Pancreas (tissue), 10 donors: Measurements from ENCODE around the gene RPL41. TPM values are rescaled to one million over a fixed set of nuclear protein-coding genes. Genes with fewer than 3 reads are reported as not detected.

Source experiments
- ATAC-seq, 4 donors: fragments of 200-7000 bp; cut with Tn5 transposase; one replicate each; pipeline versions ENCODE4 v1.8.0 to v1.9.1; 2020; ENCODE audit warnings: mild to moderate bottlenecking in 4 of 4, moderate library complexity in 4 of 4
- DNase-seq, 6 donors: peaks; one replicate each; pipeline ENCODE4 v3.0.0-alpha.2; 2020
- FAIRE-seq: peaks from 2 replicates; lab custom pipeline; 2012; peaks lifted over from hg19 to GRCh38; lab: Jason Lieb, UNC
- H3K27ac ChIP-seq, 4 donors: fragments of 200-600 bp; sonication (generic); 1 replicate in 3 of 4; 2 replicates in 1 of 4; pipeline versions ENCODE4 v1.5.0 to v1.8.0; 2020
- H3K27me3 ChIP-seq, 4 donors: fragments of 200-600 bp; one replicate each; pipeline ENCODE4 v1.8.0; 2021
- H3K36me3 ChIP-seq, 3 donors: fragments of 200-600 bp; sonication (generic) in 1 of 3; one replicate each; pipeline versions ENCODE4 v1.5.0 to v1.8.0; 2020 to 2021
- H3K4me1 ChIP-seq, 3 donors: fragments of 200-600 bp; one replicate each; pipeline ENCODE4 v1.8.0; 2021
- H3K4me3 ChIP-seq, 4 donors: fragments of 200-600 bp; sonication (generic) in 2 of 4; one replicate each; pipeline versions ENCODE4 v1.5.0 to v1.8.0; 2020 to 2021
- H3K9me3 ChIP-seq, 4 donors: fragments of 200-600 bp; one replicate each; pipeline ENCODE4 v1.8.0; 2021
- WGBS, 2 donors: extraction: QIAGEN DNeasy Blood & Tissue Kit; methylation state at CpG; one replicate each; pipeline ENCODE4 v1.1.7; 2013; 5-methylcytosine and 5-hydroxymethylcytosine counted together
- intact Hi-C, 3 donors: fragments of 100-400 bp; cut with DNase I; formaldehyde crosslinking; loops; one replicate each; pipeline versions ENCODE4 v1.11.1 to v1.14.2; 2022
- polyA plus RNA-seq, 2 donors: library from polyadenylated mRNA; stranded (reverse); fragments of 200-250 nt; gene quantifications; one replicate each; pipeline ENCODE4 v1.2.3, GENCODE V29; 2013
- total RNA-seq, 6 donors: library from RNA; stranded (reverse); fragmentation: NEBNext Ultra II Directional in 4 of 6; extraction: Animal tissue kit (Norgen Biotek cat#: 25700) in 4 of 6; gene quantifications; one replicate each; pipeline versions ENCODE4 v1.2.1 to v1.2.4, GENCODE V29; 2021 to 2023
- TF ChIP-seq, protein P1 (sequence below), 4 donors: fragments of 200-600 bp; sonication (generic) in 3 of 4; IDR thresholded peaks; one replicate each; pipeline versions ENCODE4 v1.5.0 to v1.8.0; 2021; ENCODE audit warnings: antibody characterized with exemption in 4 of 4
- donor health status: healthy with polysubstance abuse.
- donor health status: DM: no; HTN: no; CAD: no; lungs with moderate emphysema.
- donor health status: DM: no; HTN: no; CAD: no.
- donor health status: control.
- donor health status: control.
- donor health status: Bipolar disorder and iron deficiency.
- donor health status: DM: yes; HTN: yes; CAD: no.
- donor health status: DM: no; HTN: no; CAD: no.
- donor health status: DM: no; HTN: no; CAD: no.
- donor health status: DM: yes; HTN: yes; CAD: no.

Gene RPL41
- total and polyA plus RNA-seq, 8 donors: 1,821 to 3,960 (median 2,741) TPM

DNA sequence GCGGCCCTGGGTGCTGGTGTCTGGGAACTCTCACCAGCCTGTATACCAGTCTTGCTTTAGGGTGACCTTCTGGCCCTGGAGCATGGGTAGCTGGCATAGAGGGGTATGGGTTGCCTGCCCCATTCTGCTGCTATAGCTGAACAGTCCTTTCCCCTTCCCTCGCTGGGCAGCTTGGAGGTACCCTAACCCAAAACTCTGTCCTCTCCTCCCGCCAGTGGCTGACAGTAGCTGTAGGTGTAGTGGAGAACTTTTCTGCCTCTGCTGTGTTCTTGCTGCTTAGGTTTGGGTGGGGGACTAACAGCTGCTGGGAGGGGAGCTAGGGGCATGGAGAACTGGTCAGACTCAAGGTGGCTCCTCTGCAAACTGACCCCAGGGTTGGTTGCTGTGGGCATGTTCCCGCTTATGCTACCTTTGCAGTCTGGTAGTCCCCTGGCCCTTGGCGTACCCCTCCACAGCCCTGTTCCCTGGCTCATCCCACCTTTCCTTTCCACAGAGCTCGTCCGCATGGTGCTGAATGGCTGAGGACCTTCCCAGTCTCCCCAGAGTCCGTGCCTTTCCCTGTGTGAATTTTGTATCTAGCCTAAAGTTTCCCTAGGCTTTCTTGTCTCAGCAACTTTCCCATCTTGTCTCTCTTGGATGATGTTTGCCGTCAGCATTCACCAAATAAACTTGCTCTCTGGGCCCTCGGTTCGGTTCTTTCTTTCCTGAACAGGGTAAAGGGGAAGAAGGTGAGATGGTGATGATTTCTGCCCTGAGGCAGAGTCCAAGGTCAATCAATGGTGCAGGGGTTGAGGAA, 44.7 kb downstream of the RPL41 start:
- 64 to 74% methylated on average over 11 of the region's 11 CpGs for WGBS, 2 donors
- FAIRE-seq (no peak), DNase-seq (no peak), ATAC-seq (no peak)
- Histone ChIP-seq H3K36me3 (peaks cover 0 to 59% (median 21%) of the 10 kb centered on the region in 3 donors), H3K9me3 (no peaks in the 10 kb centered on the region), H3K27ac (peak overlapping the region in 2 of 4 donors; percentile 96), H3K4me1 (peaks cover 8 to 23% (median 13%) of the 10 kb centered on the region in 3 donors), H3K27me3 (no peaks in the 10 kb centered on the region), H3K4me3 (peak overlapping the region in 2 of 4 donors; percentile 68 to 86)
- intact Hi-C loops: no loop called here
- TF ChIP-seq, protein P1, sequence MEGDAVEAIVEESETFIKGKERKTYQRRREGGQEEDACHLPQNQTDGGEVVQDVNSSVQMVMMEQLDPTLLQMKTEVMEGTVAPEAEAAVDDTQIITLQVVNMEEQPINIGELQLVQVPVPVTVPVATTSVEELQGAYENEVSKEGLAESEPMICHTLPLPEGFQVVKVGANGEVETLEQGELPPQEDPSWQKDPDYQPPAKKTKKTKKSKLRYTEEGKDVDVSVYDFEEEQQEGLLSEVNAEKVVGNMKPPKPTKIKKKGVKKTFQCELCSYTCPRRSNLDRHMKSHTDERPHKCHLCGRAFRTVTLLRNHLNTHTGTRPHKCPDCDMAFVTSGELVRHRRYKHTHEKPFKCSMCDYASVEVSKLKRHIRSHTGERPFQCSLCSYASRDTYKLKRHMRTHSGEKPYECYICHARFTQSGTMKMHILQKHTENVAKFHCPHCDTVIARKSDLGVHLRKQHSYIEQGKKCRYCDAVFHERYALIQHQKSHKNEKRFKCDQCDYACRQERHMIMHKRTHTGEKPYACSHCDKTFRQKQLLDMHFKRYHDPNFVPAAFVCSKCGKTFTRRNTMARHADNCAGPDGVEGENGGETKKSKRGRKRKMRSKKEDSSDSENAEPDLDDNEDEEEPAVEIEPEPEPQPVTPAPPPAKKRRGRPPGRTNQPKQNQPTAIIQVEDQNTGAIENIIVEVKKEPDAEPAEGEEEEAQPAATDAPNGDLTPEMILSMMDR (IDR thresholded peaks at IDR 0.05): no peak

DNA sequence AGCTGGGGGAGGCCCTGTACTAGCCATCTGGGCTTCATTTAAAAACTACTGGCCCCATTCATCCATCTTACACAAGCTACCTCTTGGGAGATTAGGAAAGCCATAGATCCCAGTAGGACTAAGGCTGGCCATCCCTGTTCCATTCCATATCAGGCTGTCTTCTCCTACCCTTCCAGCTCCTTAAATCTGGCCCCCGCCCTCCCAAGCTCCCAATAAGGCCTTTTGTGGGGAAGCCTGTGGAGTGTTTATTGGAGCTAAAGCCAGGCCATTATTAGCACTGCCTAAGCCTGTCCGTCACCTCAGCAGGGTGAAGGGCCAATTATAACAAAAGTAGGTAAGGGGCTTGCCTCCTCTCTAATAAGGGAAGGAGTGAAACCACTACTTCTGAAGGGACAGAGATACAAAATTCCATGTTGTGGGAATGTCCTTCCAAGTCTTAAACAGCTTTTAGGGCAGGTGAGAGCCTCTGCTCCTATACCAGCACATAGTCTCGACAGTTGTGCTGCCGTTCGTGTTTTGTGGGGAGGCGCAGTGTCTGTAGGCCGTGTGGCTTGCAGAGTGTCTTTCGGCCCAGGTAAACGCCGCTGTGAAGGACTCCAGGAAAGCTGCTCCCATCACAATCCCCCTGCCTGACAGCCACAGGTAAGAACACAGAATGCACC, 45.4 kb downstream of the RPL41 start:
- Histone ChIP-seq H3K9me3 (no peaks in the 10 kb centered on the region), H3K4me3 (peak overlapping the region in 1 of 4 donors; percentile 68), H3K4me1 (peaks cover 8 to 22% (median 13%) of the 10 kb centered on the region in 3 donors), H3K27me3 (no peaks in the 10 kb centered on the region), H3K27ac (no peak overlapping the region), H3K36me3 (peaks cover 0 to 64% (median 29%) of the 10 kb centered on the region in 3 donors)
- 81 to 83% methylated on average over 10 of the region's 10 CpGs for WGBS, 2 donors
- ATAC-seq: no peak
- intact Hi-C loops: no loop called here
- TF ChIP-seq, protein P1 (IDR thresholded peaks at IDR 0.05): no peak
- FAIRE-seq: no peak
- no peak for DNase-seq

DNA sequence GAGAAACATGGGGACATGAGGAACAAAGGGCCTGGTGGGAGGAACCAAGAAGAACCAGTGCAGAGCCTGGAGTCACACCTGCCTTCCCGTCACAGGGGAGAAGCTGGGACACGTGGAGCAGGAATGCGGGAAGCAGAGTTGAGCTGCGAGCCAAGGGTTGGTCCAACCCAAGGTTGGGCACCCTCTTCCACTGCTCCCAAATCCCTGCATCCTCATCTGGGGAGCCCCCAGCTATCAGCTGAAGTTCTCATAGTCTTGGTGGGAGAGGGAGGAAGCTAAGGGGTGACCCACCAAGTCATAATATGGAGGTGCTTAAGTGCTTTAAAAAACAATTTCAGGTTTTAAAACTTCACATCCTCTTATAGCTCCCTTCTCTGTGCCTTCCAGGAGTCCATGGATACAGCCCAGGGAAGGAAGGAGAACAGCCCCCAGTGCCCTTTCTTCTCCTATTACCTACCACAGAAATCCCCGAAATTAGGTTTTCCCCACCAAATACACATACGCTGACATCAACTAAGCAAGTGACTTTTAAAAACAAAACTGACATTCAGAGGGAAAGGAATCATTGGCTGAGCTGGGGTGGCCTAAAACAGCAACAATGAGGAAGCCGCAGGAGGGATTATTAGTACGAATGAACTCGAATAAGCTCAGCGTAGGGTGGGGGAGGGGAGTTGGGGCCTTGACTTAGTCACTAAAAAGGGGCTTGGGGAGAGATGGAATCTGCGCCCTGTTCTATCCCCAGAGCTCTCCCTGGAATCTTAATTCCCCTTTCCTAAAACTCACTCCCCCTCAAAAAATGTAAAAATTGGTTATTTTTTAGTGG, 46.2 kb downstream of the RPL41 start:
- Histone ChIP-seq H3K4me1 (peaks cover 8 to 21% (median 13%) of the 10 kb centered on the region in 3 donors), H3K36me3 (peaks cover 0 to 71% (median 34%) of the 10 kb centered on the region in 3 donors), H3K27ac (no peak overlapping the region), H3K4me3 (no peak overlapping the region), H3K27me3 (no peaks in the 10 kb centered on the region), H3K9me3 (no peaks in the 10 kb centered on the region)
- 70 to 73% methylated on average over 11 of the region's 11 CpGs for WGBS, 2 donors
- intact Hi-C loops: no loop called here
- TF ChIP-seq, protein P1 (IDR thresholded peaks at IDR 0.05): no peak
- FAIRE-seq (no peak), ATAC-seq (no peak), DNase-seq (no peak)

DNA sequence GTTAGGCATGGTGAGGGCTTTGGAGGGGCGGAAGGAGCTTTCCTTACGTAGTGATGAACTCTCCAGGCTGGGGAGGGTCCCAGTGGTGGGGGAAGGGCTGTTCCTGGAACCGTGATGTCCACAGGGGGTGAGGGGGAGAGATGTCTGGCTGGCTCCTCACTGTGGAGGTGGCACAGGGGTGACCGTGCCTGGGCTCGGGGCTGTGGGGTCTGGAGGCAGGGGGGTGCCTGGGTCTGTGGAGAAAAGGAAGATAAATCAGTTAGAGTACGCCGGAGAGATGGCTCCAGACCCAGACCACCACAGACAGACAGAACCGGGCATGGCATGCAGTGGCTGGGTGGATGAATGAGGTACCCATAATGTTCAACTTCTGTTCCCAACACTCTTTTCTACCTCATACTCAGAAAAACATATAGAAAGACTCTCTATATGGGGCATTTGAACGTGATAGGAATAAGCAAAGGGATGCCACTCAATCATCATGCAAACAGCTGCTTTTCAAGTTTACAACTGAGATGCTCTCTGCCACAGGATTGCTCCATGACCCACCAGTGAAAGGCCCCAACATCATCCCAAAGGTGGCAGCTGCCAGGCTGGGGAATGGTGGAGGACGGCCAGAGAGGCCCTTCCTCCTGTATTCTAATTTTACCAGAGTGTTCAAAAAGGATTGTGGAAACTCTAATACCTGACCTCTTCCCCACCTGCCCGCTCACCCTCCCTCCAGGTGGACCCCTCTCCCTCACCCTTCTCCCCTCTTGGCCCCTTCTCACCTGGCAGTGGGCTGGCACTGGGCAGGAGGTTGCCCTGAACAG, 47.3 kb downstream of the RPL41 start:
- no peak overlapping the region for H3K4me3 ChIP-seq
- DNase-seq (peak in 1 of 6 donors; percentile 53), FAIRE-seq (no peak), ATAC-seq (peak in 1 of 4 donors; percentile 3)
- H3K27ac ChIP-seq: no peak overlapping the region
- intact Hi-C loops: no loop called here
- H3K36me3 ChIP-seq: peaks cover 0 to 79% (median 34%) of the 10 kb centered on the region in 3 donors
- 86% methylated on average over 11 of the region's 11 CpGs for WGBS, 2 donors
- H3K4me1 ChIP-seq: peaks cover 8 to 21% (median 13%) of the 10 kb centered on the region in 3 donors
- TF ChIP-seq, protein P1 (IDR thresholded peaks at IDR 0.05): no peak
- no peaks in the 10 kb centered on the region for H3K27me3 ChIP-seq
- no peaks in the 10 kb centered on the region for H3K9me3 ChIP-seq
